Measurements from ENCODE around the gene GOLGA8H. TPM values are rescaled to one million over a fixed set of nuclear protein-coding genes. Genes with fewer than 3 reads are reported as not detected.
"Not testable (repeated sequence)": the region's sequence is repeated elsewhere in the genome, so short reads cannot be mapped to it uniquely, and the experiment has no call there.

Gene GOLGA8H
- total RNA-seq, 6 experiments from 2014 or later, result not detected

DNA sequence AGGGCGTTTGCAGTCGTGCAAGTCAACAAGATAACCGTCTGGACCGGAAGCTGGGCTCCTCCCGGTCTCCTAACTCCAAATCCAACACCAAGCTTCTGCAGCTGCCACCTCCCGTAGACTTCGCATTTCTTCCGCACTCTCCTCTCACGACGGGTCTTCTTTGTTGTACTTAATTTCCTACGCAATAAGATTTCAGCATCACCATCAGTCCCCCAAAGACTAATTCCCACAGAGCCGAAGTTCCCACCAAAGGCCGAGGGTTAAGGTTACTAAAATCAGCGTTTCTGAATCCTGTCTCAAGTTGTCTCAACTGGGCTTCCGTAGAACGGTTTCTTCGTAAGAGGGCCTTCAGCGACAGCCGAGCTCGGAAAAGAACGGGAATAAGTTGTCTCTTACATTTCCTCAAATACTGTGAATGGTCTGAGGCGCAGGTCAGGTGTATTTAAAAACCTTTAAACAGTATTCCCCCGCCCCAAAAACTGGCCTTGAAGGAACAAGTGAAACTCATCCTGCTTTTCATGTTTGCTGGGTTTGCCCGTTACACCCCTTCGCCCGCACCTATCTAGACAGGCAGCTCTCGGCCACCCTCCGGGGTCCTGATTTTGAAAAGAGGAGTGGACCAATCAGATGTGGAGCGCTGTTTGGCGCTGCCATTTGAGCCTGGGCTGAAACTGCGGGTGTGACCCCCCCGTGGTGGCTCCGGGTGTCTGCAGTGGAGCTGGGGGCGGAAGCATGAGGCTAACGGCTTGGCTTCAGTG, 21.8 kb downstream of the GOLGA8H start, which contains the start of gene ARHGAP11B:
ARHGAP11B (plus strand) TSS at position 693 of the 758 bp plus-strand sequence.
- Mint-ChIP-seq H3K27ac (peak within 1 kb of the TSS; percentile 93), H3K36me3 (ENCODE audit: low read depth) (peaks cover 14% of the 10 kb centered on the region), H3K4me3 (peak within 1 kb of the TSS; percentile 97), H3K4me1 (ENCODE audit: low read depth) (peaks cover 18% of the 10 kb centered on the region)
- TF ChIP-seq, protein P1, sequence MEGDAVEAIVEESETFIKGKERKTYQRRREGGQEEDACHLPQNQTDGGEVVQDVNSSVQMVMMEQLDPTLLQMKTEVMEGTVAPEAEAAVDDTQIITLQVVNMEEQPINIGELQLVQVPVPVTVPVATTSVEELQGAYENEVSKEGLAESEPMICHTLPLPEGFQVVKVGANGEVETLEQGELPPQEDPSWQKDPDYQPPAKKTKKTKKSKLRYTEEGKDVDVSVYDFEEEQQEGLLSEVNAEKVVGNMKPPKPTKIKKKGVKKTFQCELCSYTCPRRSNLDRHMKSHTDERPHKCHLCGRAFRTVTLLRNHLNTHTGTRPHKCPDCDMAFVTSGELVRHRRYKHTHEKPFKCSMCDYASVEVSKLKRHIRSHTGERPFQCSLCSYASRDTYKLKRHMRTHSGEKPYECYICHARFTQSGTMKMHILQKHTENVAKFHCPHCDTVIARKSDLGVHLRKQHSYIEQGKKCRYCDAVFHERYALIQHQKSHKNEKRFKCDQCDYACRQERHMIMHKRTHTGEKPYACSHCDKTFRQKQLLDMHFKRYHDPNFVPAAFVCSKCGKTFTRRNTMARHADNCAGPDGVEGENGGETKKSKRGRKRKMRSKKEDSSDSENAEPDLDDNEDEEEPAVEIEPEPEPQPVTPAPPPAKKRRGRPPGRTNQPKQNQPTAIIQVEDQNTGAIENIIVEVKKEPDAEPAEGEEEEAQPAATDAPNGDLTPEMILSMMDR (IDR thresholded peaks at IDR 0.05), result peak; percentile 36
- H3K27me3 Mint-ChIP-seq (ENCODE audit: insufficient read depth); H3K9me3 Mint-ChIP-seq: not testable (repeated sequence)
- peak; percentile 97 for DNase-seq

DNA sequence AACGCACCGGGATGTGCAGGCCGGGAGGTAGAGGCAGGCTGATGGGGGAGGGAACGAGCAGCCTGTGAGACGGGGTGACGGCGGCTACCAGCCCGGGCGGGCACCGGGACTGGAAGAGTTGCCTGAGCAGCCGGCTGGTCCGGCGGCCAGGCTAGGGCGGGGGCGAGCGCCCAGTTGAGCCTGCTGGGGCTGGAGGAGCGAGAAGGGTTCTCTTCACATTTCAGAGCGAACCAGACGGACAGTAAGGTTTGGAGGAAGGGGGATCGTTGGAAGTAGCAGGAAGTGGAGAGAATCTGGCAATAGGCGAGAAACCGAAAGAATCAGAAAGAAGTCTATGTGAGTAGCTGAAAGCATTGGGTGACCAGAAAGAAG, 22.4 kb downstream of the GOLGA8H start:
- DNase-seq; H3K9me3 Mint-ChIP-seq; H3K27me3 Mint-ChIP-seq (ENCODE audit: insufficient read depth): not testable (repeated sequence)
- peaks cover 14% of the 10 kb centered on the region for H3K36me3 Mint-ChIP-seq (ENCODE audit: low read depth)
- H3K27ac Mint-ChIP-seq, result peak overlapping the region; percentile 93
- peaks cover 18% of the 10 kb centered on the region for H3K4me1 Mint-ChIP-seq (ENCODE audit: low read depth)
- H3K4me3 Mint-ChIP-seq, result peak overlapping the region; percentile 97

DNA sequence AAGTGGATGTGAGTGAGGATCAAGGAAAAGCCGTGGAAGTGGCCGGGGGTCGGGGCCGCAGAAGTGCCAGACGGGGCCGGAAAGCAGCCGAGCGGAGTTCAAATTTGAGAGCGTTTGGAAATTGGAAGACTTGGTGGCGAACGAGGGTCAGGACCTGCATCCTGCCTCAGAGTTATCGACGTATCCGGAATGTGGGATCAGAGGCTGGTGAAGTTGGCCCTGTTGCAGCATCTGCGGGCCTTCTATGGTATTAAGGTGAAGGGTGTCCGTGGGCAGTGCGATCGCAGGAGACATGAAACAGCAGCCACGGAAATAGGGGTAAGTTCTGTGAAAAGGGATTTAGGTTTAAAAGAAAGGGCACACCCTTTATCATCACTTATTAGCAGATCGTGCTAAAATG, 22.8 kb downstream of the GOLGA8H start:
- not testable (repeated sequence) for DNase-seq
- Mint-ChIP-seq H3K4me3 (peak overlapping the region; percentile 97), H3K27ac (peak overlapping the region; percentile 93)

DNA sequence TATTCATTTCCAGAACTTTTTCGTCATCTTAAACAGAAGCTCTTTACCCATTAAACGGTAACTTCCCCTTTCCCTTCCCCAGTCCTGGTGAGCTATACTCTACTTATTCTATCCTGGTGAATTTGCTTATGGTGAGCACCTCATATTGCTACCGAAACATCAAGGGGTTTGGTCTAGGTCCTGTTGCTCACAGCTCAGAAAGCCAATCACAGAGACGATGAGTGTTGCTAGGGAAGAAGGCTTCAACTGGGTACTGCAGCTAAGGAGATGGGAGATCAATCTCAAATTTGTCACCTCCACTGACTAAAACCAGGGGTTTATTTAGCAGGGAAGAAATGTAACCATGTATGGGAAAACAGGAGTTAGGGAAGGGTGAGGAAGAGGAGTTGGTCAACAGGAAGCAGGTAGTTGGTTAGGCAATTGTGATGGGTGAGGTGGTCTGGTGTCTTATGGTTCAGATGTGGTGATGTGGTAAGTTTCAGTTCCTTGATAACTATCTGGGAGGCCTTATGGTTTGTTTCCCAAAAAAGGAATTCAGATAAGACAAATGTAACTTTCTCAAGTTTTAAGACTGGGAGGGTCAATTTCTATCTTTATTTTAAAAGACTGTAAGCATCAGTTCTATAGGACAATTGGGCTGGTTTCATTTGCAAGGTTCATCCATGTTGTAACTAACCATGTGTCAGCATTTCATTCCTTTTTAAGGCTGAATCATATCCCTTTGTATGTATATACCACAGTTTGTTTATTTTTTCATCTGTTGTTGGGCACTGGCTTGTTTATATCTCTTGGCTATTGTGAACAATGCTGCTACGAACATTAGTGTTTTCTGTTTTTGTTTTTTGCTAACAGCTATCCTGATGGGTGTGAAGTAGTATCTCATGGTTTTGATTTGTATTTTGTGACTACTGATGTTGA, 46.4 kb downstream of the GOLGA8H start:
- TF ChIP-seq, protein P1 (IDR thresholded peaks at IDR 0.05), result no peak
- Mint-ChIP-seq H3K36me3 (ENCODE audit: low read depth) (peaks cover 18% of the 10 kb centered on the region), H3K27me3 (ENCODE audit: insufficient read depth) (no peaks in the 10 kb centered on the region; the same call in 1 of the 2 replicates), H3K4me3 (peak overlapping the region; percentile 41; the same call in 1 of the 2 replicates), H3K4me1 (ENCODE audit: low read depth) (peaks cover 28% of the 10 kb centered on the region), H3K27ac (peak overlapping the region; percentile 94), H3K9me3 (no peaks in the 10 kb centered on the region)
- DNase-seq, result peak; percentile 58

More for the DNA sequence above, 22.8 kb downstream of the GOLGA8H start:
- not testable (repeated sequence) for H3K27me3 Mint-ChIP-seq (ENCODE audit: insufficient read depth); H3K9me3 Mint-ChIP-seq
- peaks cover 18% of the 10 kb centered on the region for H3K4me1 Mint-ChIP-seq (ENCODE audit: low read depth)
- peaks cover 14% of the 10 kb centered on the region for H3K36me3 Mint-ChIP-seq (ENCODE audit: low read depth)

DNA sequence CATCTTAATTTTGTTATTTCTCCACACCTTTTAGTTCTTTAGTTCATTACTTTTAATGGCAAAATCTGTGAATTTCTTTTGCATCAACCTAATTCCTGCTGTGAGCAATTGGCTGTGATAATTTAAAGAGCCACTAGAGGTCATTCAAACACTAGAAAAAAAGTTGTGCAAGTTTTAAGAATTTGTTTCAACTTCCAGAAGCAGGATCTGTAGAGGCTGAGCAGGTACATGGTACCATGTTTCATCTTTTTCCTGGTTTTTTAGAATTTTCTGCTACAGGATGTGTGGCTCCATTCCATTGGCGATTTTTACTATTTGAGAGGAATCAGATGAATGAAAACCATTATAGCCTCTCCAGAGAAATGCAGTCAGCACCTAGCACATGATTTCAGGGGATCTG, 57.3 kb downstream of the GOLGA8H start:
- peaks cover 11% of the 10 kb centered on the region for H3K36me3 Mint-ChIP-seq (ENCODE audit: low read depth)
- not testable (repeated sequence) for H3K27ac Mint-ChIP-seq; H3K4me1 Mint-ChIP-seq (ENCODE audit: low read depth); H3K27me3 Mint-ChIP-seq (ENCODE audit: insufficient read depth); H3K4me3 Mint-ChIP-seq; H3K9me3 Mint-ChIP-seq
- TF ChIP-seq, protein P1 (IDR thresholded peaks at IDR 0.05), result peak; percentile 79
- peak; percentile 47 for DNase-seq

Other genes with a start within 250 kb of the GOLGA8H start
- gene CHRFAM7A, start 210.5 kb upstream of the GOLGA8H start, total RNA-seq (2021; fragmentation: NEBNext Ultra II Directional; extraction: Animal tissue kit (Norgen Biotek cat#: 25700)), result not detected
- under 1 TPM in 5 of 6 experiments, not detected in 1; 0.07 to 0.51 (median 0.28) TPM for gene GOLGA8R, start 189.8 kb upstream of the GOLGA8H start, total RNA-seq (2021; fragmentation: NEBNext Ultra II Directional; extraction: Animal tissue kit (Norgen Biotek cat#: 25700))
- gene GOLGA8Q, start 52.0 kb upstream of the GOLGA8H start, total RNA-seq (2021; fragmentation: NEBNext Ultra II Directional; extraction: Animal tissue kit (Norgen Biotek cat#: 25700)), result under 1 TPM in 2 of 6 experiments, not detected in 4; 0.15 to 0.45 TPM